Chondrocyte (in vitro differentiated cells): ENCODE results near the gene CLIC3. TPM values are rescaled to one million over a fixed set of nuclear protein-coding genes. Genes with fewer than 3 reads are reported as not detected.

Experiments used
- DNase-seq: peaks from one replicate; pipeline ENCODE4 v3.0.0; 2021; ENCODE audit warnings: mixed read lengths, low spot score
- H3K27ac Mint-ChIP-seq: one replicate; pipeline ENCODE4 v1.8.0; 2021; ENCODE audit warnings: mild to moderate bottlenecking, moderate library complexity, mixed read lengths; ENCODE audit not compliant: unreplicated experiment
- H3K27me3 Mint-ChIP-seq: 2 replicates; pipeline ENCODE4 v1.8.0; 2021; ENCODE audit warnings: low read depth, mixed read lengths
- H3K36me3 Mint-ChIP-seq: 2 replicates; pipeline ENCODE4 v1.8.0; 2021; ENCODE audit warnings: low read depth, mixed read lengths
- H3K4me1 Mint-ChIP-seq: 2 replicates; pipeline ENCODE4 v1.8.0; 2021; ENCODE audit warnings: low read depth, mild to moderate bottlenecking, mixed read lengths
- H3K4me3 Mint-ChIP-seq: one replicate; pipeline ENCODE4 v1.8.0; 2021; ENCODE audit warnings: mild to moderate bottlenecking, moderate library complexity, mixed read lengths; ENCODE audit not compliant: unreplicated experiment
- H3K9me3 Mint-ChIP-seq: 2 replicates; pipeline ENCODE4 v1.8.0; 2021; ENCODE audit warnings: low read depth, mixed read lengths
- CTCF ChIP-seq: fragments of 200-600 bp; sonication (generic); IDR thresholded peaks from 2 replicates; pipeline ENCODE4 v1.5.0; 2021; ENCODE audit warnings: antibody characterized with exemption, mild to moderate bottlenecking, moderate library complexity
- total RNA-seq: library from RNA; stranded (reverse); gene quantifications from 3 replicates; pipeline ENCODE4 v1.2.1, GENCODE V29; 2021

The CLIC3 gene
- total RNA-seq, 1 donor from 2014 or later: 5.5 TPM

- H3K27me3 Mint-ChIP-seq: no peaks in the 10 kb centered on the region
- no peaks in the 10 kb centered on the region for H3K36me3 Mint-ChIP-seq
- no peak overlapping the region for H3K27ac Mint-ChIP-seq
- H3K9me3 Mint-ChIP-seq: no peaks in the 10 kb centered on the region
- no peak overlapping the region for H3K4me3 Mint-ChIP-seq
- no peak for DNase-seq
- peaks cover 15% of the 10 kb centered on the region for H3K4me1 Mint-ChIP-seq
- TF ChIP-seq CTCF: no peak
Observed at GRCh38 chr9:136972743-136973142, 23.6 kb downstream of the CLIC3 start.

GRCh38 chr9:136972335-136972734 lies 24.0 kb downstream of the CLIC3 start:
- Mint-ChIP-seq H3K27me3 (no peaks in the 10 kb centered on the region), H3K4me3 (no peak overlapping the region), H3K4me1 (peaks cover 11% of the 10 kb centered on the region), H3K36me3 (no peaks in the 10 kb centered on the region), H3K9me3 (no peaks in the 10 kb centered on the region), H3K27ac (no peak overlapping the region)
- TF ChIP-seq CTCF: no peak
- no peak for DNase-seq

DNA sequence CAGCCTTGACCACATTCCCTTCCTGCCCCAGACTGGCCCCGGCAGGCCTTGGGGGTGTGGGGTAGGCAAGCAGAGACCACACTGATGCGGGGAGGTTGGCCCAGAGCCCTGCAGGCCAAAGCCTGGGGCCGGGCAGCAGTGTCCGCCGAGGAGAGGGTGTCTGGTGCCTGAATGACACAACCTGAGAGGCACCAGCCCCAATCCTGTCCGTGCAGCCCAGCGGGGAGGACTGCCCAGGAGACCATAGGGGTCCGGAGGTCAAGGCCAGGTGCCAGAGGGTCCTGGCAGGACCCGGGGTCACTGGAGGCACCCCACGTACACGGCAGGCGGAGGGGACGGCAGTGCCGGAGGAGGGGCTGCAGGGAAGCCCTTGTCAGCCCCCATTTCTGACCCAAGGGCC lies 24.6 kb downstream of the CLIC3 start:
- H3K27me3 Mint-ChIP-seq: no peaks in the 10 kb centered on the region

DNA sequence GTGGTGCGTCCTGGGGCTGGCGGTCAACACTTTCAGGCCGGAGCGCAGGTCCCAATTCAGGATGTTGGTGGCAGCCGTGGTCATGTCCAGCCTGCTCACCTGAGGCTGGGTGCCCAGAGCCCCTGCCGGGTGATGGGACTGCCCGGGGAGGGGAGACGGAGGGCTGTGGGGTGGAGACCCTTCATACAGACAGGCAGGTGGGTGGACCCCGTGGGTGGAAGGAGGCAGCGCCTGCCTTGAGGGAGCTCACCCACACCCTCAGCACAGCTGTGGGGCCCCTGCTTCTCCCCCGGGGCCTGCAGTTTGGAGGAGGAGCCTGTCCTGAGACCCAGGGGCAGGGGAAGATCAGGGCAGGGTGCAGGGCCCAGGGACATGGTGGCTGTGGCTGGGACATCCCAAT lies 26.0 kb downstream of the CLIC3 start:
- Mint-ChIP-seq H3K27me3 (peaks cover 3% of the 10 kb centered on the region), H3K27ac (no peak overlapping the region), H3K9me3 (no peaks in the 10 kb centered on the region), H3K36me3 (no peaks in the 10 kb centered on the region), H3K4me1 (peaks cover 6% of the 10 kb centered on the region), H3K4me3 (no peak overlapping the region)
- TF ChIP-seq CTCF: no peak
- no peak for DNase-seq

More for the DNA sequence above, 24.6 kb downstream of the CLIC3 start:
- no peaks in the 10 kb centered on the region for H3K36me3 Mint-ChIP-seq
- no peaks in the 10 kb centered on the region for H3K9me3 Mint-ChIP-seq
- no peak overlapping the region for H3K27ac Mint-ChIP-seq
- H3K4me1 Mint-ChIP-seq: peaks cover 11% of the 10 kb centered on the region
- no peak for TF ChIP-seq CTCF
- no peak overlapping the region for H3K4me3 Mint-ChIP-seq
- DNase-seq: no peak

DNA sequence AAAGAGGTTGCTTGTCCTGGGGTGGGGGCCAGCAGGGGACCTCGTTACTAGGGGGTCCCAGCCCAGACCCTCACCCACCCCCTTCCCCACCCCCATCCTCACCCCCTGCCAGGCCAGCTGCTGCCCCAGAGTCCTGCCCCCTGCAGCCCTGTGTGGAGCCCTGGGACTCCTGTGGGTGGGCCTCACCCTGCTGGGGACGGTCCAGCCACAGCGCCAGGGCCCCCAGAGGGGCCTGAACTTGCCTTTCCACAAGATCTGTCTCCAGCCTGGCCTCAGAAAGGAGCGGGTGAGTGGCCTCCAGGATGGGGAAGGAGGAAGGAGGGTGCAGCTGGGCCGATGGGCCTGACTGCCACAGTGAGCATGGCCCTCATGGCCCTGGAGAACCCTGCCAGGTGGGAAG lies 26.6 kb downstream of the CLIC3 start:
- Mint-ChIP-seq H3K27me3 (peaks cover 3% of the 10 kb centered on the region), H3K36me3 (no peaks in the 10 kb centered on the region), H3K27ac (no peak overlapping the region), H3K9me3 (no peaks in the 10 kb centered on the region), H3K4me3 (no peak overlapping the region), H3K4me1 (peaks cover 4% of the 10 kb centered on the region)
- no peak for TF ChIP-seq CTCF
- DNase-seq: no peak
